ENCODE results near the gene SLC4A4.

GRCh38 chr4:71396382-71396781, 57.6 kb downstream of the SLC4A4 start:
- no peak for TF ChIP-seq RXRA (IDR thresholded peaks at IDR 0.05)
- TF ChIP-seq, protein P1, sequence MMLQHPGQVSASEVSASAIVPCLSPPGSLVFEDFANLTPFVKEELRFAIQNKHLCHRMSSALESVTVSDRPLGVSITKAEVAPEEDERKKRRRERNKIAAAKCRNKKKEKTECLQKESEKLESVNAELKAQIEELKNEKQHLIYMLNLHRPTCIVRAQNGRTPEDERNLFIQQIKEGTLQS (IDR thresholded peaks at IDR 0.05), result no peak

Data from liver (tissue), 2 donors.